Thoracic aorta (tissue), 2 donors: ENCODE data around the gene CYB5D1. TPM values are rescaled to one million over a fixed set of nuclear protein-coding genes. Genes with fewer than 3 reads are reported as not detected.

Source experiments
- ATAC-seq: fragments of 150-250 bp; one replicate; pipeline ENCODE4 v1.8.0; 2017; ENCODE audit warnings: low read depth; ENCODE audit not compliant: insufficient number of reproducible peaks, low FRiP score
- DNase-seq: peaks from one replicate; pipeline ENCODE4 v3.0.0-alpha.2; 2020; ENCODE audit warnings: low spot score
- H3K27ac ChIP-seq, 2 donors: fragments of 200-600 bp; sonication (generic); 1 replicate in 1 of 2; 2 replicates in 1 of 2; pipeline ENCODE4 v1.5.1; 2016; ENCODE audit warnings: mild to moderate bottlenecking in 2 of 2, moderate library complexity in 2 of 2
- H3K27me3 ChIP-seq: fragments of 200-600 bp; sonication (generic); replicated peaks from 2 replicates; pipeline ENCODE4 v1.6.0; 2016; ENCODE audit warnings: mild to moderate bottlenecking; ENCODE audit not compliant: insufficient read depth
- H3K36me3 ChIP-seq: fragments of 200-600 bp; sonication (generic); one replicate; pipeline ENCODE4 v1.5.1; 2016
- H3K4me1 ChIP-seq, 2 donors: fragments of 200-600 bp; sonication (generic); 1 replicate in 1 of 2; 2 replicates in 1 of 2; pipeline versions ENCODE4 v1.5.1 to v1.6.0; 2016; ENCODE audit warnings: low read depth in 2 of 2, mild to moderate bottlenecking in 1 of 2; ENCODE audit not compliant: control insufficient read depth in 1 of 2
- H3K4me3 ChIP-seq: fragments of 200-600 bp; sonication (generic); 2 replicates; pipeline ENCODE4 v1.5.1; 2016; ENCODE audit warnings: mild to moderate bottlenecking
- H3K9me3 ChIP-seq: fragments of 200-600 bp; sonication (generic); 2 replicates; pipeline ENCODE4 v1.5.1; 2016
- total RNA-seq, 2 donors: library from RNA; depleted of rRNA; stranded (reverse); fragments of >200 nt; gene quantifications; one replicate each; pipeline versions ENCODE4 v1.1.0 to v1.2.3, GENCODE V29; 2016
- TF ChIP-seq, protein P1 (sequence below): fragments of 200-600 bp; sonication (generic); IDR thresholded peaks from one replicate; pipeline ENCODE4 v1.5.1; 2019; ENCODE audit warnings: antibody characterized with exemption

The CYB5D1 gene
- total RNA-seq, 2 donors from 2014 or later = 3.8 to 8.9 TPM

DNA sequence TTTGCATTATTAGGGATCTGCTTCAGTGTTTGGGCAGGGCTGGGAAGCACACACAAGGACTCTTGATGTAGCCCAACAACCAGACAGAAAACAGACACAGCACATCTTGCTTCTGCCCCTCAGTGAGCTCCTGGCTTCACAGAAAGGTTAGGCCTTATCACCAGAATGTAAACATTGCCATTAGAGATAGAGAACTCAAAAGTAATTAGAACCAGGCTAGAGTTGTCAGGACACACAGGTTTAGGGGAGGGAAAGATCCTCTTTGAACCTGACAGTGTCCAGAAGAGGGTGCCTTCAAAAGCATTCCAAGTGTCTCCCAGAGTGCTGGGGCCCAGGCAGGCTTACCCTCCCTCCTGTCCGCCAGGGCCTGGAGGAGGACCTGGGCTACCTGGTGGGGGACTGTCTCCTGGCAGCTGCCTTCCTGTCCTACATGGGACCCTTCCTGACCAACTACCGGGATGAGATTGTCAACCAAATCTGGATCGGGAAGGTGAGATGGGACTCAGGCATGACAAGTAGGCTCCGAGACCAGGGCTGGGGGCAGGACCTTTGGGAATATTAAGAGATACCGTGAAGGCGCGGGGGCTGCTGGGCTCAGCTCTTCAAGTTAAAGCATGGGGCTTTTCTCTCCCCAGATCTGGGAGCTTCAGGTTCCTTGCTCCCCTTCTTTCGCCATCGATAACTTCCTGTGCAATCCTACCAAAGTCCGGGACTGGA is 40.7 kb upstream of the CYB5D1 start:
- no peak for DNase-seq
- TF ChIP-seq, protein P1, sequence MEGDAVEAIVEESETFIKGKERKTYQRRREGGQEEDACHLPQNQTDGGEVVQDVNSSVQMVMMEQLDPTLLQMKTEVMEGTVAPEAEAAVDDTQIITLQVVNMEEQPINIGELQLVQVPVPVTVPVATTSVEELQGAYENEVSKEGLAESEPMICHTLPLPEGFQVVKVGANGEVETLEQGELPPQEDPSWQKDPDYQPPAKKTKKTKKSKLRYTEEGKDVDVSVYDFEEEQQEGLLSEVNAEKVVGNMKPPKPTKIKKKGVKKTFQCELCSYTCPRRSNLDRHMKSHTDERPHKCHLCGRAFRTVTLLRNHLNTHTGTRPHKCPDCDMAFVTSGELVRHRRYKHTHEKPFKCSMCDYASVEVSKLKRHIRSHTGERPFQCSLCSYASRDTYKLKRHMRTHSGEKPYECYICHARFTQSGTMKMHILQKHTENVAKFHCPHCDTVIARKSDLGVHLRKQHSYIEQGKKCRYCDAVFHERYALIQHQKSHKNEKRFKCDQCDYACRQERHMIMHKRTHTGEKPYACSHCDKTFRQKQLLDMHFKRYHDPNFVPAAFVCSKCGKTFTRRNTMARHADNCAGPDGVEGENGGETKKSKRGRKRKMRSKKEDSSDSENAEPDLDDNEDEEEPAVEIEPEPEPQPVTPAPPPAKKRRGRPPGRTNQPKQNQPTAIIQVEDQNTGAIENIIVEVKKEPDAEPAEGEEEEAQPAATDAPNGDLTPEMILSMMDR = no peak

DNA sequence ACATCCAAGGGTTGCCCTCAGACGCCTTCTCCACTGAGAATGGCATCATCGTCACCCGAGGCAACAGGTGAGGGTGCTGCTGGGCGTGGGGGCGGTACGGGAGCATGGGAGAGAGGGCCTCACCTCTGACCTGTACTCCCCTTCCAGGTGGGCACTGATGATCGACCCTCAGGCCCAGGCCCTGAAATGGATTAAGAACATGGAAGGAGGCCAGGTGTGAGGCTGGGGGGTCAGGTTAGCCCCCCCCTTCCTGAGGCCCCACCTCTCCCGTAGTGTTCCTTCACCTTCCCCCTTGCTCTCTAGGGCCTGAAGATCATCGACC is 40.2 kb upstream of the CYB5D1 start:
- TF ChIP-seq, protein P1 = no peak
- DNase-seq = no peak
- Histone ChIP-seq H3K4me3 (no peak overlapping the region), H3K9me3 (no peaks in the 10 kb centered on the region), H3K27me3 (no peaks in the 10 kb centered on the region), H3K36me3 (no peaks in the 10 kb centered on the region), H3K27ac (no peak overlapping the region), H3K4me1 (no peaks in the 10 kb centered on the region)
- ATAC-seq = no peak

More for the DNA sequence above, 40.7 kb upstream of the CYB5D1 start:
- H3K27ac ChIP-seq = no peak overlapping the region
- H3K9me3 ChIP-seq = no peaks in the 10 kb centered on the region
- H3K4me1 ChIP-seq = no peaks in the 10 kb centered on the region
- no peaks in the 10 kb centered on the region for H3K36me3 ChIP-seq
- ATAC-seq = no peak
- H3K27me3 ChIP-seq = no peaks in the 10 kb centered on the region
- no peak overlapping the region for H3K4me3 ChIP-seq

DNA sequence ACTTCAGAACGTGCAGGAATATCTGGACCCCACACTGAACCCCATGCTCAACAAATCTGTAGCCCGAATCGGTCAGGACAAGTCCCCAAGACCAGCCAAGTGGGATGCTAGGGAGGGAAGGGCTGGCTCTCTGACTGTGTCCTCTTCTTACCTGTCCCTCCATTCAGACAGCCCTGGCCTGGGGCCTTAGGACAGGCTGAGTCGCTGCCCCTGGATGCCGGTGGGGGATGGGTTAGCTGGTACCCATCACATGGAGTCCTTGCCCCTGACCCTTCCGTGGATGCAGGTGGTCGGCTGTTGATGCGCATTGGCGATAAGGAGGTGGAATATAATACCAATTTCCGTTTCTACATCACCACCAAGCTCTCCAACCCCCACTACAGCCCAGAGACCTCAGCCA is 39.8 kb upstream of the CYB5D1 start:
- H3K9me3 ChIP-seq = no peaks in the 10 kb centered on the region
- no peak overlapping the region for H3K27ac ChIP-seq
- no peak overlapping the region for H3K4me3 ChIP-seq
- TF ChIP-seq, protein P1 = no peak
- DNase-seq (no peak), ATAC-seq (no peak)
- H3K27me3 ChIP-seq = no peaks in the 10 kb centered on the region
- H3K36me3 ChIP-seq = no peaks in the 10 kb centered on the region
- H3K4me1 ChIP-seq = no peaks in the 10 kb centered on the region

DNA sequence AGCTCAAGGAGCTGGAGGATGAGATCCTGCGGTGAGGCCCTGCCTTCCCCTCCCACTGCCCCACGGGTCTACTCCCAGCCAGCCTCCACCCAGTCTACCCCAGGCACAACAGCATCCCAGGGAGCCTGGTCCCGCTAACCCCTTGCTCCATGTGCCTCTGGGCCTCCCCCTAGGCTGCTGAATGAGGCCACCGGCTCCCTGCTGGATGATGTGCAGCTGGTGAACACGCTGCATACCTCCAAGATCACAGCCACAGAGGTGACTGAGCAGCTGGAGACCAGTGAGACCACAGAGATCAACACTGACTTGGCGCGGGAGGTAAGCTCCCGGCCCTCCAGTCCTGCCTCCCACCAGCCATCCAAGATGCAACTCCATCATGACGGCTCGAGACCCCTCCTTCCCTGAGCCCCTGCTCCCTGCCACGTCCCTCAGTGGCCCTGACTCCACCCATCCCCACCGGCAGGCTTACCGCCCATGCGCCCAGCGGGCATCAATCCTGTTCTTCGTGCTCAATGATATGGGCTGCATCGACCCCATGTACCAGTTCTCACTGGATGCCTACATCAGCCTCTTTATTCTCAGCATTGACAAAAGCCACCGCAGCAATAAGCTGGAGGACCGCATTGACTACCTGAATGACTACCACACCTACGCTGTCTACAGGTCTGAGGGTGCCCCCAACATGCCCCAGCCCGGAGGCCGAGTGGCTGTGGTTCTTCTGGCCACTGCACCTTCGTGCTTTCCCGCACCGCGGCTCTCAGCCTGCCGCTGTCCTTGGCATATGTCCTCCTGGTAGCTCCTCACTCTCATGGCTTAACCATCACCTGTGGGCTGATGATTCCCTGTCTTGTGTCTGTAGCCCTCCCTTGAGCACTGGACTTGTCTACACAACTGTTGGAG is 38.8 kb upstream of the CYB5D1 start:
- Histone ChIP-seq H3K27me3 (no peaks in the 10 kb centered on the region), H3K36me3 (no peaks in the 10 kb centered on the region), H3K27ac (no peak overlapping the region), H3K4me1 (no peaks in the 10 kb centered on the region), H3K4me3 (no peak overlapping the region), H3K9me3 (no peaks in the 10 kb centered on the region)
- ATAC-seq = no peak
- no peak for DNase-seq
- TF ChIP-seq, protein P1 = no peak

DNA sequence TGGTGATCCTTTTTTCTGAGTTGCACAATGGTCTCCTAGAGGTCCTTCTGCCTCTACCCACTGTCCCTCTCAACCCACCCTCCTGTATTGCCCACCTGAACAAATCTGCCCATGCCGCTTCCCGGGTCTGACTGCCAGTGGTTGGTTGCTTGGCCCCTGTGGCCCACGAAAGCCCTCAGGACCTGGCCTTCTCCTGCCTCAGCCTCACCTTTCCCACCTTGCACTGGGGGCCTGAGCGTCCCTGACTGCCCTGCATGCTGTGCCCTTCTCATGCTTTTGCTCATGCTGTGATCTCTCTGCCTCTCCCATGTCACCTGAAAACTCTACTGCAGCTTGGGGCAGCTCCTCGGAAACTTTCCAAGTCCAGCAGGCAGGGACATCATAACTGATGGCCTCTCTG is 37.6 kb upstream of the CYB5D1 start:
- no peak for ATAC-seq
- no peaks in the 10 kb centered on the region for H3K27me3 ChIP-seq
- TF ChIP-seq, protein P1 = no peak
- no peak overlapping the region for H3K4me3 ChIP-seq
- no peak overlapping the region for H3K27ac ChIP-seq
- no peaks in the 10 kb centered on the region for H3K9me3 ChIP-seq
- DNase-seq = no peak
- peaks cover 0 to under 1% of the 10 kb centered on the region in 2 donors for H3K4me1 ChIP-seq
- H3K36me3 ChIP-seq = no peaks in the 10 kb centered on the region
